ENCODE measurements around the gene COG7. TPM values are rescaled to one million over a fixed set of nuclear protein-coding genes. Genes with fewer than 3 reads are reported as not detected.
"Not testable (repeated sequence)": the region's sequence is repeated elsewhere in the genome, so short reads cannot be mapped to it uniquely, and the experiment has no call there.

The COG7 gene
- total RNA-seq, 4 donors from 2014 or later, result 6.9 to 18.6 (median 16.0) TPM

GRCh38 chr16:23394141-23394831 lies 58.7 kb downstream of the COG7 start:
- 48 to 64% methylated on average over 4 of the region's 4 CpGs for WGBS, 2 donors (ENCODE audit: low coverage in 1 of 2)
- Histone ChIP-seq H3K27me3 (no peaks in the 10 kb centered on the region), H3K4me3 (no peak overlapping the region), H3K4me1 (peaks cover 0 to 37% (median 0%) of the 10 kb centered on the region in 3 donors), H3K9me3 (no peaks in the 10 kb centered on the region), H3K27ac (peak overlapping the region in 2 of 4 donors; percentile 64 to 75), H3K36me3 (peaks cover 0 to 91% of the 10 kb centered on the region in 2 donors)
- ATAC-seq, result no peak
- TF ChIP-seq CTCF (IDR thresholded peaks at IDR 0.05) (no peak), POLR2AphosphoS5 (IDR thresholded peaks at IDR 0.05) (peak; percentile 15)

- peak overlapping the region in 2 of 4 donors; percentile 64 to 75 for H3K27ac ChIP-seq
- no peak overlapping the region for H3K4me3 ChIP-seq
- peaks cover 0 to 91% of the 10 kb centered on the region in 2 donors for H3K36me3 ChIP-seq
- H3K4me1 ChIP-seq, result peaks cover 0 to 25% (median 0%) of the 10 kb centered on the region in 3 donors
- ATAC-seq, result no peak
- no peaks in the 10 kb centered on the region for H3K9me3 ChIP-seq
- 80% methylated on average over 1 of the region's 6 CpGs; no CpG with 5 or more reads in 1 of the 2 donors for WGBS, 2 donors (ENCODE audit: low coverage in 1 of 2)
- TF ChIP-seq POLR2A (IDR thresholded peaks at IDR 0.05), result no peak
- TF ChIP-seq CTCF (IDR thresholded peaks at IDR 0.05), result no peak
- no peak for TF ChIP-seq POLR2AphosphoS5 (IDR thresholded peaks at IDR 0.05)
- no peak for TF ChIP-seq EP300 (IDR thresholded peaks at IDR 0.05)
- no peaks in the 10 kb centered on the region for H3K27me3 ChIP-seq
Measured at GRCh38 chr16:23392223-23392600, 60.8 kb downstream of the COG7 start.

GRCh38 chr16:23391381-23392222 lies 61.4 kb downstream of the COG7 start:
- no peaks in the 10 kb centered on the region for H3K9me3 ChIP-seq
- peaks cover 0 to 87% of the 10 kb centered on the region in 2 donors for H3K36me3 ChIP-seq
- H3K4me1 ChIP-seq, result peaks cover 0 to 25% (median 0%) of the 10 kb centered on the region in 3 donors
- 95% methylated on average over 4 of the region's 17 CpGs; no CpG with 5 or more reads in 1 of the 2 donors for WGBS, 2 donors (ENCODE audit: low coverage in 1 of 2)
- TF ChIP-seq POLR2AphosphoS5 (IDR thresholded peaks at IDR 0.05) (no peak), POLR2A (IDR thresholded peaks at IDR 0.05) (no peak), EP300 (IDR thresholded peaks at IDR 0.05) (no peak), CTCF (IDR thresholded peaks at IDR 0.05) (no peak)
- H3K27ac ChIP-seq, result no peak overlapping the region
- no peak for ATAC-seq
- no peak overlapping the region for H3K4me3 ChIP-seq
- H3K27me3 ChIP-seq, result no peaks in the 10 kb centered on the region

- peaks cover 0 to 24% (median 0%) of the 10 kb centered on the region in 3 donors for H3K4me1 ChIP-seq
- not testable (repeated sequence) for ATAC-seq, H3K9me3 ChIP-seq, H3K27ac ChIP-seq, H3K4me3 ChIP-seq, H3K27me3 ChIP-seq
- peaks cover 0 to 81% of the 10 kb centered on the region in 2 donors for H3K36me3 ChIP-seq
- WGBS, 2 donors (ENCODE audit: low coverage in 1 of 2), result 90 to 100% methylated on average over 2 to 7 of the region's 8 CpGs
Measured at GRCh38 chr16:23389936-23390335, 63.1 kb downstream of the COG7 start.

- H3K4me3 ChIP-seq, result no peak overlapping the region
- peaks cover 0 to 81% of the 10 kb centered on the region in 2 donors for H3K36me3 ChIP-seq
- no peak overlapping the region for H3K27ac ChIP-seq
- TF ChIP-seq EP300 (IDR thresholded peaks at IDR 0.05), result no peak
- no peak for TF ChIP-seq CTCF (IDR thresholded peaks at IDR 0.05)
- TF ChIP-seq POLR2A (IDR thresholded peaks at IDR 0.05), result no peak
- TF ChIP-seq POLR2AphosphoS5 (IDR thresholded peaks at IDR 0.05), result no peak
- peaks cover 0 to 16% (median 0%) of the 10 kb centered on the region in 3 donors for H3K4me1 ChIP-seq
- no peaks in the 10 kb centered on the region for H3K27me3 ChIP-seq
- WGBS, 2 donors (ENCODE audit: low coverage in 1 of 2), result 91 to 93% methylated on average over 4 to 5 of the region's 5 CpGs
- ATAC-seq, result no peak
- no peaks in the 10 kb centered on the region for H3K9me3 ChIP-seq
Measured at GRCh38 chr16:23389201-23389600, 63.8 kb downstream of the COG7 start.
